Mammary epithelial cell (primary cell): ENCODE data around the gene CACNA2D4.

ENCODE experiments used
- CTCF ChIP-seq, 2 donors: IDR thresholded peaks in 1 of 2; conservative IDR thresholded peaks in 1 of 2; 2 replicates each; pipeline ENCODE4 v1.5.1; 2011 to 2012; ENCODE audit warnings: inconsistent platforms in 2 of 2, low read length in 2 of 2, mild to moderate bottlenecking in 2 of 2, control low read depth in 1 of 2, low read depth in 1 of 2; ENCODE audit not compliant: insufficient read depth in 1 of 2; ENCODE audit errors: extremely low read depth in 1 of 2
- EZH2 ChIP-seq: IDR thresholded peaks from 2 replicates; pipeline ENCODE4 v1.6.1; 2012; ENCODE audit warnings: low read length, inconsistent platforms, borderline replicate concordance

GRCh38 chr12:1935700-1936378, 17.4 kb upstream of the CACNA2D4 start:
- no peak for TF ChIP-seq CTCF (conservative IDR thresholded peaks at IDR 0.05 in 1 of 2, IDR thresholded peaks at IDR 0.05 in 1 of 2; ENCODE audit: extremely low read depth in 1 of 2, insufficient read depth in 1 of 2, low read depth in 1 of 2, low read length in 2 of 2)
- no peak for TF ChIP-seq EZH2
